Measurements from ENCODE around the gene IL4R. TPM values are rescaled to one million over a fixed set of nuclear protein-coding genes. Genes with fewer than 3 reads are reported as not detected.

Gene IL4R
- total RNA-seq, 1 donor from 2014 or later: 41.0 TPM

- H3K9me3 Mint-ChIP-seq (ENCODE audit: low read depth): peaks cover 1% of the 10 kb centered on the region
- no peaks in the 10 kb centered on the region for H3K36me3 Mint-ChIP-seq (ENCODE audit: low read depth)
- H3K27me3 Mint-ChIP-seq (ENCODE audit: low read depth): no peaks in the 10 kb centered on the region
- H3K27ac Mint-ChIP-seq (ENCODE audit: unreplicated experiment): no peak overlapping the region
- DNase-seq (ENCODE audit: low spot score): no peak
- TF ChIP-seq CTCF (IDR thresholded peaks at IDR 0.05): no peak
- H3K4me1 Mint-ChIP-seq (ENCODE audit: low read depth): no peaks in the 10 kb centered on the region
- no peak overlapping the region for H3K4me3 Mint-ChIP-seq (ENCODE audit: unreplicated experiment)
Measured at GRCh38 chr16:27304102-27304501, 9.7 kb upstream of the IL4R start.

- Mint-ChIP-seq H3K36me3 (ENCODE audit: low read depth) (no peaks in the 10 kb centered on the region), H3K9me3 (ENCODE audit: low read depth) (peaks cover 3% of the 10 kb centered on the region), H3K4me1 (ENCODE audit: low read depth) (no peaks in the 10 kb centered on the region), H3K4me3 (ENCODE audit: unreplicated experiment) (no peak overlapping the region), H3K27ac (ENCODE audit: unreplicated experiment) (no peak overlapping the region), H3K27me3 (ENCODE audit: low read depth) (no peaks in the 10 kb centered on the region)
- DNase-seq (ENCODE audit: low spot score): no peak
- TF ChIP-seq CTCF (IDR thresholded peaks at IDR 0.05): no peak
Measured at GRCh38 chr16:27304881-27305745, 8.7 kb upstream of the IL4R start.

- Mint-ChIP-seq H3K4me1 (ENCODE audit: low read depth) (peaks cover 4% of the 10 kb centered on the region), H3K27ac (ENCODE audit: unreplicated experiment) (no peak overlapping the region), H3K4me3 (ENCODE audit: unreplicated experiment) (no peak overlapping the region), H3K27me3 (ENCODE audit: low read depth) (no peaks in the 10 kb centered on the region), H3K36me3 (ENCODE audit: low read depth) (no peaks in the 10 kb centered on the region), H3K9me3 (ENCODE audit: low read depth) (peaks cover 3% of the 10 kb centered on the region)
- no peak for DNase-seq (ENCODE audit: low spot score)
- TF ChIP-seq CTCF (IDR thresholded peaks at IDR 0.05): no peak
Measured at GRCh38 chr16:27305839-27306442, 7.8 kb upstream of the IL4R start.

- no peak for TF ChIP-seq CTCF (IDR thresholded peaks at IDR 0.05)
- Mint-ChIP-seq H3K36me3 (ENCODE audit: low read depth) (no peaks in the 10 kb centered on the region), H3K9me3 (ENCODE audit: low read depth) (peaks cover 3% of the 10 kb centered on the region), H3K27ac (ENCODE audit: unreplicated experiment) (no peak overlapping the region), H3K4me3 (ENCODE audit: unreplicated experiment) (no peak overlapping the region), H3K27me3 (ENCODE audit: low read depth) (no peaks in the 10 kb centered on the region), H3K4me1 (ENCODE audit: low read depth) (peaks cover 10% of the 10 kb centered on the region)
- DNase-seq (ENCODE audit: low spot score): no peak
Measured at GRCh38 chr16:27308792-27309191, 5.0 kb upstream of the IL4R start.

- peaks cover 23% of the 10 kb centered on the region for H3K4me1 Mint-ChIP-seq (ENCODE audit: low read depth)
- no peak overlapping the region for H3K4me3 Mint-ChIP-seq (ENCODE audit: unreplicated experiment)
- peaks cover 3% of the 10 kb centered on the region for H3K9me3 Mint-ChIP-seq (ENCODE audit: low read depth)
- no peak for TF ChIP-seq CTCF (IDR thresholded peaks at IDR 0.05)
- no peak overlapping the region for H3K27ac Mint-ChIP-seq (ENCODE audit: unreplicated experiment)
- no peaks in the 10 kb centered on the region for H3K27me3 Mint-ChIP-seq (ENCODE audit: low read depth)
- DNase-seq (ENCODE audit: low spot score): no peak
- no peaks in the 10 kb centered on the region for H3K36me3 Mint-ChIP-seq (ENCODE audit: low read depth)
Measured at GRCh38 chr16:27310576-27311447, 3.0 kb upstream of the IL4R start.

Data from chondrocyte (in vitro differentiated cells).